DND-41 (cell line): Measurements from ENCODE around the gene DTYMK.

Source experiments
- CTCF ChIP-seq: IDR thresholded peaks from 2 replicates; pipeline ENCODE4 v1.5.1; 2012; ENCODE audit warnings: borderline replicate concordance, low read length, moderate library complexity, mild to moderate bottlenecking; ENCODE audit not compliant: poor library complexity, severe bottlenecking; ENCODE audit errors: extremely low read depth
- EZH2 ChIP-seq: IDR thresholded peaks from 3 replicates; pipeline ENCODE4 v1.6.1; 2012; ENCODE audit warnings: borderline replicate concordance, low read depth, mild to moderate bottlenecking, moderate library complexity, low read length, inconsistent platforms; ENCODE audit not compliant: severe bottlenecking

- TF ChIP-seq CTCF (no peak), EZH2 (no peak)
Measured at GRCh38 chr2:241668354-241668753, 18.3 kb downstream of the DTYMK start.
